B cell (primary cell): ENCODE data around the gene MUC20.

Source experiments
- EZH2 ChIP-seq: IDR thresholded peaks from 2 replicates; pipeline ENCODE4 v1.6.1; 2012; ENCODE audit warnings: borderline replicate concordance, low read depth, mild to moderate bottlenecking, moderate library complexity, low read length; ENCODE audit not compliant: insufficient read depth, poor library complexity, severe bottlenecking
- TF ChIP-seq, protein P1 (sequence below): fragments of 200-600 bp; IDR thresholded peaks from one replicate; pipeline ENCODE4 v1.8.0; 2022; ENCODE audit warnings: antibody characterized with exemption, mild to moderate bottlenecking

DNA sequence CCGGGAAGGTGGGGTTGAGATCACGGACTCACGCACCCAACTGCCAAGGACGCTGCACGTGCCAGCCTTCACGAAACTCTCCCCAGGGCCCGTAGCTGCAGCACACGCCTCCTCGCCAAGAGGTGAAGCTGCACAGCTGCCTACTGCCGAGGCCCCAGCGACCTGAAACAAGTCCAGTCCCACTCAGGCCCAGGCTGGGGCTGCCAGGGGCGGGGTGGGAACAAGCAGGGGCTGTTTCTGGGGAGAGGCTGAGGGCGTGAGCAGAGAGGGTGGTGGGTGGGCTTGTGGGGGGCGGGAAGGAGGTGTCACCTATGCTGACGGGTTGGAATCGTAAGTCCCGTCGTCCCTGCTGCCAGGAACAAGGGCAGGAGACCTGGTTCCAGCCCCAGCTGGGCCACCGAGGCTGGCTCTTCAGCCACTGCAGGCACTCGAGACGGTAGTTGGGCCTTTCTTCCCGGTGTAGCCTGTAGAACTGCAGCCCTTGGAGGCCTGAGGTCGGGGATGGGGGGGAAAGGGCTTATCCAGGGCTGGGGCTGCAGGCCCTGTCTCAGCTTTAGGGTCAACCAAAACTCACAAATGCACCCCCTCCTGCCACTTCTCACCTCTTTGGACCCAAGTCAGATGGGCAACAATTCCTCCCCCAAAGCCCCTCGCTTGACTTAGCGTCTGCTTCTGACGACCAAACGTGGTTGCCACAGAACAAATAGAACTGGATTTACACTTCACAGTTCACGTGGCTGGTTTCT lies 44.4 kb downstream of the MUC20 start:
- TF ChIP-seq, protein P1, sequence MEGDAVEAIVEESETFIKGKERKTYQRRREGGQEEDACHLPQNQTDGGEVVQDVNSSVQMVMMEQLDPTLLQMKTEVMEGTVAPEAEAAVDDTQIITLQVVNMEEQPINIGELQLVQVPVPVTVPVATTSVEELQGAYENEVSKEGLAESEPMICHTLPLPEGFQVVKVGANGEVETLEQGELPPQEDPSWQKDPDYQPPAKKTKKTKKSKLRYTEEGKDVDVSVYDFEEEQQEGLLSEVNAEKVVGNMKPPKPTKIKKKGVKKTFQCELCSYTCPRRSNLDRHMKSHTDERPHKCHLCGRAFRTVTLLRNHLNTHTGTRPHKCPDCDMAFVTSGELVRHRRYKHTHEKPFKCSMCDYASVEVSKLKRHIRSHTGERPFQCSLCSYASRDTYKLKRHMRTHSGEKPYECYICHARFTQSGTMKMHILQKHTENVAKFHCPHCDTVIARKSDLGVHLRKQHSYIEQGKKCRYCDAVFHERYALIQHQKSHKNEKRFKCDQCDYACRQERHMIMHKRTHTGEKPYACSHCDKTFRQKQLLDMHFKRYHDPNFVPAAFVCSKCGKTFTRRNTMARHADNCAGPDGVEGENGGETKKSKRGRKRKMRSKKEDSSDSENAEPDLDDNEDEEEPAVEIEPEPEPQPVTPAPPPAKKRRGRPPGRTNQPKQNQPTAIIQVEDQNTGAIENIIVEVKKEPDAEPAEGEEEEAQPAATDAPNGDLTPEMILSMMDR = no peak
- TF ChIP-seq EZH2 = no peak
